Measurements from ENCODE around the gene CSK.
"Not testable (repeated sequence)": the region's sequence is repeated elsewhere in the genome, so short reads cannot be mapped to it uniquely, and the experiment has no call there.

CSK gene

DNA sequence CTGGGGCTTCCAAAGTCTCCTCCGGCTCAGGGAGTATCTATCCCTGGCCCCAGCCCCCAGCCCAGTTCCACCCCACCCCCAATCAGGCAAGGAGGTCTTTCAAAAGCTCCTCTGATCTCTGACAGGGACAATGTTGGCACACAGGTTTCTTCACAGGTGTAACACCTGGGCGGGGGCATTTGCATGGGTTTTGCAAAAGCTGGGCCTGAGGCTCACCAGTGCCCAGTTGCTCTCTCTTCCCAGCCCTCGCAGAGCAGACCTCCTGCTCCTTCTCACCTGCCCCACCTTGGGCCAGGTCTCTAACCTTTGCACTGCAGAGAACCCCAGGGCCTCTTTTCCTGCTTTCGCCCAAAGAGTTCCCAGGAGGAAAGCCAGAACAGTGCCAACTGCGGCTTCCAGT, 8.6 kb upstream of the CSK start:
- DNase-seq = no peak

DNA sequence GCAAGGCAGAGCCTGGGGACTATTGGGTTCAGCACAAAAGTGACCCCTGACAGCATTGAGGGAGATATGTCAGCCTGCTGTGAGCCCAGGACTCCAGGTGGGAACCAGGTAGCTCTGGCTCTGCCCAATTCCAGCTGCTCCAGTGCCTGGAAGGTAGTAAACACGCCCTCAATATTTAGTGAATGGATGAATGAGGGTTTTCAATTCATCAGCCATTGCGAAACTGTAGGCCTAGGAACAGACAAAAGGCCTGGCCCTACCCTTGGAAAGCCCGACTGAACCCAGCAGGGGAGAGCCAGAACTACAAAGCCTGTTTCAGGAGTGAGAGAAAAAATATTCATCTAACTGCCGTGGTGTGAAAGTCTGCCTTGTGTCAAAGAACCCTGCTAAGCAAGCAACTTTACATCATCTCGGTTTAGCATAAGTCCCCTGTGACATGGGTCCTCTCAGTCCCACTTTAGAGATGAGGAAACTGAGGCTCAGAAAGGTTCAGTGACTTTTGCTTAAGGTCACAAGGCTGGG, 8.1 kb upstream of the CSK start:
- peak; percentile 41 for DNase-seq

- no peak for DNase-seq
Measured at GRCh38 chr15:74775132-74775562, 6.7 kb upstream of the CSK start.

DNA sequence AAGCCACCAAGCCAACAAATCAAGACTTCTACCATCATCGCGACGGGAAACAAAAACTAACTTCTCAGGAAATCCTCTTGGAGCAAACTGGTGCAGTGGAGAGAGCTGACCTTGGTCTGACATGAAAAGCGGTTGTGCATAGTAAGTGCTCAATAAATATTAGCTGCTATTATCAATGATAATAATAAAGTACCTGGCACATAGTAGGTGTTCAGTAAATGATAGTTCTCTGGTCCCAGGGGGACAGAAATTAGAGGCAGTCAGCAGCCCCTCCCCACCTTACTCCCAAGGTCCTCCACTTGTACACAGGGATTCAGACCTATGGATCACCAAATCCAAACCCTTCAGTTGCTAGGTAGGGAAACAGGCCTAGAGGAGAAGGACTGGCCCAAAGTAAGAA, 6.0 kb upstream of the CSK start:
- DNase-seq = no peak

- DNase-seq = peak; percentile 21
Measured at GRCh38 chr15:74776821-74777768, 4.8 kb upstream of the CSK start.

DNA sequence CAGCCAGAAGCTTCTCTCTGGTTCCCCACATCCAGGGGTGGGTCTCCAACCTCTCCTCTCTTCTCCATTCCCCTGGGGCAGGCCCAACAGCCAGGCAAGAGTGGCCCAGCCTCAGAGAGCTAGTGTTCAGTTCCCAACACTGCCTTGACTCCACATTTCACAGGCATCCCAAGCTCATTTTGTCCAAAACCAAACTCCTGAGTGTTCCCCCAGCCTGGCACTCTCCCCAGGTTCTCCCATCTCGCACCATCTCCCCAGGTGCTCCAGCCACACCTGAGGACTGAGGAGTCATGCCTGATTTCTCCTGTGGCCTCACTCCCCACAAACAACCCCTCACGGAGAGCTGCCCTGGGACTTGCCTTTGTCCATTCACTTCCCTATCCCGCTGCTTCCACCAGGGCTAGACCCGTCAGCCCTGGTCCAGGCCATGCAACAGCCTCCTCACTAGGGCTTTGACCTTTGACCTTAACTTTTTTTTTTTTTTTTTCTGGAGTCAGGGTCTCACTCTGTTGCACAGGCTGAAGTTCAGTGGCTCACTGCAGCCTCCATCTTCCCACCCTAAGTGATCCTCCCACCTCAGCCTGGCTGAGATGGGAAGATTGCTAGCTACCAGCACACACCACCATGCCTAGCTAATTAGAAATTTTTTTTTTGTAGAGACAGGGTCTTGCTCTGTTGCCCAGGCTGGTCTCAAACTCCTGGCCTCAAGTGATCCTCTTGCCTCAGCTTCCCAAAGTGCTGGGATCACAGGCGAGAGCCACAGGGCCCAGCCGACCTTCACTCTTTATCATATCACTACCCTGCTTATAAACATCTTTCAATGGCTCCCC, 3.9 kb upstream of the CSK start:
- DNase-seq = no peak

DNA sequence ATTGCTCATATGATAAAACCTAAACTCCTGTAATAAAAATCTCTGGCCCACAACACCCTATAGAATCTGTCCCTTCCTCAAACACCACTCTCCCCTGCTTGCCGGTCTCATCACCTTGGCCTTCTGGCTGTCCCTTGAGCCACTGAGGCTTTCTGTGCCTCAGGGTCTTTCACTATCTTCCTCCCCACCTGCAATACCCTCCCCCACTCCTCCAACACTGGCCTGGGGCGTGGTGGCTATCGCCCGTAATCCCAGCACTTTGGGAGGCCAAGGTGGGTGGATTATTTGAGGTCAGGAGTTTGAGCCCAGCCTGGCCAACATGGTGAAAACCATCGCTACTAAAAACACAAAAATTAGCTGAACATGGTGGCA, 3.3 kb upstream of the CSK start:
- DNase-seq = no peak

- no peak for DNase-seq
Measured at GRCh38 chr15:74779162-74779648, 2.7 kb upstream of the CSK start.

DNA sequence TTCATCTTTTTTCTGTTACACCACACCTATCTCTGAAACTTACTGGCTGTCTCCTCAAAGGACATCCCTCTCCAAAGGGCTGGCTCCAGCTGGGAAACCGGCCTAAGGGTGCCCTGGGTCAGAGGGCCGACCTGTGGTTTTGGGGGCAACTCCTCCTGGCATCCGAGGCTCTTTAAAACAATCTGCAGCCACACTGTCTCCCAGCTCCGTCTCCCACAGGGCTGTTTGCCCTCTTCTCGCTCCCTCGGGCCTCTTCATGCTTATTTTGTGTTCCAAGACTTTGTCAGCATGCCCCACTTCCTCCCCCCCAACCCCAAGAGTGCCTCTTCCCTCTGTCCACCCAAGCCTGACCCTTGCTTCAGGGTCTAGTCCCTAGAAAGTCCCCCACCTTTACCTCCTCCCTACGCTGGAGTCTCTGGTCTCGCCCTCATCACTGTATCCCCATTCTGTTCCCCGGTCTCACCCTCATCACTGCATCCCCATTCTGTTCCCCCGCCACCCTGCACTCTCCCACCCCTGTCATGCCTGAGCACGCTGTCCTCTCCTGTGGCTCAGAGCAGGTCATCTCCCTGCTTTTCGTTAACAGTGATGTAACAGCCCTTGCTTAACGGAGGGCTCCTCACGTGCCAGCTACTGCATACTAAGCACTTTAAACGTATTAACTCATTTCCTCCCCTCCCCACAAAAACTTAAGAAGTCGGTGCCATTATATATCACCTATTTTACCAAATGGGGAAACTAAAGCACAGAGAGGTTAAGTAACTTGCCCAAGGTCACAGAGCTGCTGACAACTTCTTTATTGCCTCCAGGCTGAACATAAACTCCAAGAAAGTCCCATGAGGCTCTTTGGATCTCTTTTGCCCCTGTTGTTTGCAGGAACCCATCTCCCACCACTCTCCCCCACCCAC, 1.1 kb upstream of the CSK start:
- no peak for DNase-seq

- no peak for DNase-seq
Measured at GRCh38 chr15:74782259-74783071, 585 bp downstream of the CSK start.

GRCh38 chr15:74783072-74783807, 1.4 kb downstream of the CSK start:
- DNase-seq = no peak

DNA sequence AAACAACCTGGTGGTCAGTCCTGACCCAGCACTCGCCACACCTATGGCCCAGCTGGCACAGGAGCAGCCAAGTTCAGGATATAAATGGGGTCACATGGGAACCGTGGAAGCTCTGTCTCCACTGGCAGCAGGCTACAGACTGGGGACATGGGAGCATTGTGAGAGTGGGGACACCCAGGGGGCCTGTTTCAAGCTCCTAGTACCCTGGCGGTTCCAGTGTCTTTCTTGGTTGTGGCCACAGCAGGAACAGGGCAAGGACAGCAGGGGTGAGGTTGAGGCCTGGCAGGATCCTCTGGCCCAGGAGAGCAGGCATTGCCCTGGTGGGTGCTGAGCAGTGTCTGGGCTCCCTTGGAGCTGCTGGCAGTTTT, 1.9 kb downstream of the CSK start:
- DNase-seq = peak; percentile 31

DNA sequence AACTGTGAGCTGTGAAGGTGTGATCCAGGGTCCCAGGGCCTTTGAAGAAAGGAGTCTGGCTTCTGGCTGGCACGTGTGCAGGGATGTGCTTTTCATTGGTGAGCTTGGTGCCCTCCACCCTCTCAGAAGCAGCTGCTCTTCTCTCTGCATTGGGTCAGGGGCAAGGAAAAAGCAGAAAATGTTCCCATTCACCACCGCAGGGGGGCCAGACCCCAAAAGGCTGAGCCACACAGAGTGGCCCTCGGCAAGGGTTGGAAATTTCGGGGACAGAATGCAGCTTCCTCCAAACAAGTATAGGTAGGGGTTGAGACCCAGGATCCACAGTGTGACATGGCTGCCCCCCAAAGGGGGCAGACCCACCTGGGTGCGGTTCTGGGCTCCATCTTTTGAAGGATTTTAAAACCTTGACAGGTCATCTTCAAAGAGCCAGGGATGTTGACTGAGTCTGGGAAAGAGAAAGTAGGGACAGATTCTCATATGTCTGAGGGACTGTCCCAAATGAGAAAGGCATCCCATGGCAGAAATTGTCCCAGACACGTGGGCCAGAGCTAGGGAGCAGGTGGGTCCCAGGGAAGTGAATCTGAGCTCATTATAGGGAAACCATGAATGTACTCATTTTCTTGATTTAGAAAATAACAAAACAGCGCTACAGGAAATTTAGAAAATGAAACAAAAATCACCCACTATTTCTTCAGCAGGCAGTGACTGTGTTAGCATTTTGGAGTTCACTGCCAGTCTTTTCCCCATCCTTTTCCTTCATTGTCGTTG, 2.7 kb downstream of the CSK start:
- no peak for DNase-seq

DNA sequence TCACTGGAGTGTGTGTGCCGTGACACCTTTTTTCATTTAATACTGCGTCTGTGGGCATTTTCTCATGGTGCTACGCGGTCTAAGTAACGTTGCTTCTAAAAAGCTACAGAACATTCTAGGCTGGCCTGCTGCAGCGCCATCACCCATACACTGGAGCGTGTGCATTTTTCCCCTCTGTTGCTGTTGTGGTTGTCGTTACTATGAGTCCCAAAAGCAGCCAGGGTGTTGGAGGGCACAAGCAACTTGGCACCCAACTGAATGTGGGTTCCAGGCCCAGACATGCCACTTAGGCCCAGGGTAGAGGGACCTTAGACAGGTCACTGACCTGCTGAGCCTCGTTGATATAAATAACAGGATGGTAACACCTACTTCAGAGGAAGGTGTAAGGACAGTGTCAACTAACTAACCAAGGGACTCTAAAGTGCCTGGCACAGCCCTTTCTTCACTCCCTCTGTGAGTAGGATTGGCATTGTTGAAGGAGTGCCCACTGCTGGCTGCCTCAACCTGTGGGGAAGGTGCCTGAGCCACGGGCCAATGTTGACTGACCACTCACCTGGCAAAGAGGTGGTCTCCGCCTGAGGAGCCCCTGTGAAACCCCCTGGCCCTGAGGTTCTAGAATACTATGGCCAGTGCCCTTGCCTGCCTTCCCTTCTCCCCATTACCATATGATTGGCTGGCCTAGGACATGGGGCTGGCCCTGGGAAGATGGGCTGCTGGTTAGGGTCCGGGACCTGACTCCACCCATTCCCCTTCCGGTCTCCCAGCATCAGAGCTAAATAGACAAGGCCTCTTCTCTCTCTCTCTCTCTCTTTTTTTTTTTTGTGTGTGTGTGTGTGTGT, 3.5 kb downstream of the CSK start:
- DNase-seq = no peak

GRCh38 chr15:74786081-74786480, 4.2 kb downstream of the CSK start:
- not testable (repeated sequence) for DNase-seq

DNA sequence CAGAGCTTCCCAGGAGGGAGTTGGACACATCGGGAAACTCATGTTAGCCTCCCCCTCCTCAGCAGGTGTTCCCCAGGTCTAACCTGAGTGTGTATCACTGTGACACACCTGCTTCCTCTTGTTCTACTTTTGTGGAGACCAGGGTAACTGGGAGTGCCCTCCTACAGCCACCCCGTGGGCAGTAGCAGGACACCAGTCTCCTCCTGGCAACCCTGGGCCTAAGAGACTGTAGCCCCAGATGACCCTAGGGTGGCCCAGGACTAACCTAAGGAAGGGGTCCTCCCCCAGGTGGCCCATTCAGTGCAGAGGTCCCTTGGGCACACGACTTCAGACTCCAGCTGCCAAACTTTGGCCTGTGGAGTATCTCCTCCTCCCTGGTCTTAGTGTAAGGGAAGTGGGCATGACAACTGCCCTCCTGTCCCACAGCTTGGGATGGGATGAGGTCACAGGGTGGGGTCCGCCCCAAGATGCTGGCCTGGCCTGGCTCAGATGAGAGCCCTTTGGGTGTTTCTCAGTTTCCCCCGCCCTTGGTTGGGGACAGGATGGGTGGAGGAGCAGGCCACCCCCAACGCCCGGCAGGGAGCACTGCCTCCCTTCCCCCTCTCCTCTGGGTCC, 4.8 kb downstream of the CSK start:
- no peak for DNase-seq

DNA sequence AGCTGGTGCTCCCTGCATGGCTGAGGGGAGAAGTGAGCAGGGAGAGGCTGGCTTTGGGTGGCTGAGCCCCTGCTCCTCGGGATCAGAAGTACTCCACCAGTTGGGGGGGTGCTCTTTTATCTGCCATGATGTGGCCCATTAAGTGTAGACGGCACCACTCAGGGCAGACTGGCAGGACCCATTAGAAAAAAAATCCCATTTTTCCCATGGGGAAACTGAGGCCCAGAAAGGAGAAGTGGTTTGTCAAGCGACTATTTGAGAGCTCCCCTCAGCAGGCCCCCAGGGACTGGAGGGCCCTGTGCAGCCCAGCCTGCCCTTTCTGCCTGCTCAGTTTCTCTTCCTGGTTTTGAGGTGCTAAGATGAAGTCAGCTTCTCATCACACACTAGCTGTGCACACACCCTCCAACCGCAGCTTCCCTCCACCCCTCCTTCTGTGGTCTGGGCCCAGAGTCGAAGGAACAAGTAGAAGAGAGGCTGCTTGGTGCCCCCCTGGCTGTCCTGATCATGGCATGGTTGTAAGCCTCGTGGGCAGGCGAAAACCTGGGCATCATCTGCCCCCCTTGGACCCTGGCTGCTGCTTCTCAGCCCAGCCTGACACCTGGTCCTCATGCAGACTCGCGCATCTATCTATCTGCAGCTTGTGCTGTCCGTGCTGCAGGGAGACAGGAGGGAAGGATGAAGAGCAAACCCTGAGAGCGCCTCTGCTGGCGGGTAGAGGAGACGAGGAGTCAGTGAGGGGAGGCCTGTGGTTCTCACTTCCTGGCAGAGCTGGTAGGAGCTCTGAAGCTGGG, 5.6 kb downstream of the CSK start:
- DNase-seq = peak; percentile 50

All from midbrain (tissue), 1 donor.